Measurements from ENCODE around the gene EWSR1.

The EWSR1 gene

DNA sequence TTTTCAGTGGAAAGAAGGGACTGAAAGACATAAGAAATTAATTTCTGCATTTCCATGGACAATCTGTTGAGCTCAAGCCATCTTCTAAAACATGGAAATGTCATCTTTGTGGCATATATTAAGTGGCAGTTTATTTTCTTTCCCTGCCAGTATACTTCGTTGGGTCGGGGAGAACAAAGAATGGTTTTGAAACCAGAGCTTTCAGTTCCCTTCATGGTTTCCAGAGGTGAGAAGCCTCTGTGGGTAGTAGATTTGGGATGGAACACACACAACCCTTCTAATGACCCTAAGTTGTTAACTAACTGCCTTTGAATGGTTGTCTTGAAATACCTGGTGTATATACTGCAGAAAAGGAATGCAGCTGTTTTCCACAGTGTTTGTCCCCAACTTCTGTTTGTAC is 20.8 kb downstream of the EWSR1 start:
- no peak for DNase-seq (ENCODE audit: low read depth)
- TF ChIP-seq, protein P1, sequence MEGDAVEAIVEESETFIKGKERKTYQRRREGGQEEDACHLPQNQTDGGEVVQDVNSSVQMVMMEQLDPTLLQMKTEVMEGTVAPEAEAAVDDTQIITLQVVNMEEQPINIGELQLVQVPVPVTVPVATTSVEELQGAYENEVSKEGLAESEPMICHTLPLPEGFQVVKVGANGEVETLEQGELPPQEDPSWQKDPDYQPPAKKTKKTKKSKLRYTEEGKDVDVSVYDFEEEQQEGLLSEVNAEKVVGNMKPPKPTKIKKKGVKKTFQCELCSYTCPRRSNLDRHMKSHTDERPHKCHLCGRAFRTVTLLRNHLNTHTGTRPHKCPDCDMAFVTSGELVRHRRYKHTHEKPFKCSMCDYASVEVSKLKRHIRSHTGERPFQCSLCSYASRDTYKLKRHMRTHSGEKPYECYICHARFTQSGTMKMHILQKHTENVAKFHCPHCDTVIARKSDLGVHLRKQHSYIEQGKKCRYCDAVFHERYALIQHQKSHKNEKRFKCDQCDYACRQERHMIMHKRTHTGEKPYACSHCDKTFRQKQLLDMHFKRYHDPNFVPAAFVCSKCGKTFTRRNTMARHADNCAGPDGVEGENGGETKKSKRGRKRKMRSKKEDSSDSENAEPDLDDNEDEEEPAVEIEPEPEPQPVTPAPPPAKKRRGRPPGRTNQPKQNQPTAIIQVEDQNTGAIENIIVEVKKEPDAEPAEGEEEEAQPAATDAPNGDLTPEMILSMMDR (IDR thresholded peaks at IDR 0.05; ENCODE audit: low read depth, low read length, missing control alignments), result no peak
- in situ Hi-C loops (cut with HindIII; ENCODE audit: low sequenced_read_pairs), result no loop called here
- H3K4me3 ChIP-seq (ENCODE audit: low read depth, low read length), result no peak overlapping the region

DNA sequence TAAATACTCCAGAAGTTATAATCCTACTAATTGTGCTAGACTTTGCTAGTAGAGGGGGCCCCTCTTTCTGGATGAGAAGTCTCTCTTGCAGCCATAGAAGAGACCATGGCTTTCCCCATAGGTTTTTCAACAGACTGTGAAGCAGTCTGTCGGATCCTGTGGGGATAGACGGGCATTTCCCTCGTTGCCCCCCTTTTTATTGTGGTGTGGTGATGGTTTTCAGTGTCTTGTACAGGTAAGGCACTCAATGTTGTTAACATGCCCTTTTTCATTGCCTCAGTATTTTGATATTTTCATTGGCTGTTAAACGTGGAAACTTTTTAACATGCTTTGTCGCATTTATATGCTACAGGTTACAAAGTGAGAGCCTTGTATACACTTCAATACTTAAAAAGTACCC is 22.0 kb downstream of the EWSR1 start:
- in situ Hi-C loops (cut with HindIII; ENCODE audit: low sequenced_read_pairs), result no loop called here
- TF ChIP-seq, protein P1 (IDR thresholded peaks at IDR 0.05; ENCODE audit: low read depth, low read length, missing control alignments), result no peak
- no peak overlapping the region for H3K4me3 ChIP-seq (ENCODE audit: low read depth, low read length)
- no peak for DNase-seq (ENCODE audit: low read depth)

DNA sequence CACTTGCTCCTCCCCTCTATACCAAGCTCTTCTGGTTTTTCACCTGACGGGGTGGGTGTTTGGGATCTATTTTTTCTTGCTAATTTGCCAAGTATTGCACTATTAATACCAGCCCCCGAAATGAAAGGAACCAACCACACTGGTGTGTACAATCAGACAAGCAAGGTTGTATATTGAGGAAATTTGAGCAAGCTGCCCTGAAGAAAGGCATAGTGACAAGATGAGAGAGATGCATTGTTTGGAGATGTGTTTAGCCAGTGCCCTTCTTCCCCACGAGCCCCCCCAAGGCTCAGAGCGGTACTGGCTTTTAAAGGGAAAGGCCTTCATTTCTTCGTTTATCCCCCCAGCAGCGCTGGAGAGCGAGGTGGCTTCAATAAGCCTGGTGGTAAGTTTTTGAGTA is 23.1 kb downstream of the EWSR1 start:
- in situ Hi-C loops (cut with HindIII; ENCODE audit: low sequenced_read_pairs), result no loop called here
- H3K4me3 ChIP-seq (ENCODE audit: low read depth, low read length), result no peak overlapping the region
- DNase-seq (ENCODE audit: low read depth), result no peak
- TF ChIP-seq, protein P1 (IDR thresholded peaks at IDR 0.05; ENCODE audit: low read depth, low read length, missing control alignments), result no peak

DNA sequence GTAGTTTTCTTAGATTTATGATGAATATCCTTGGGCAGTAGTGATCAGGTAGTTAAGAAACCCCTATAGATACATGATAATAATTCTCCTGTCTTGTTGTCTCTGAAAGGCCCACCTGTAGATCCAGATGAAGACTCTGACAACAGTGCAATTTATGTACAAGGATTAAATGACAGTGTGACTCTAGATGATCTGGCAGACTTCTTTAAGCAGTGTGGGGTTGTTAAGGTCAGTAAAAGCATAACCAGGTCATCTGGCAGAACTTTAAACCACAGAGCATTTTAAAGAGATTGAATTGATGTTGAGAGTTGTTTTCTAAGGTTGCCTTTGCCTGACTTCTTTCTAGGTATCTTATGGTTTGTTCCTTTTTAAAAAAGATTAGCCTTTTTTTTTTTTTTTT is 24.3 kb downstream of the EWSR1 start:
- in situ Hi-C loops (cut with HindIII; ENCODE audit: low sequenced_read_pairs), result no loop called here
- H3K4me3 ChIP-seq (ENCODE audit: low read depth, low read length), result no peak overlapping the region
- TF ChIP-seq, protein P1 (IDR thresholded peaks at IDR 0.05; ENCODE audit: low read depth, low read length, missing control alignments), result no peak
- no peak for DNase-seq (ENCODE audit: low read depth)

DNA sequence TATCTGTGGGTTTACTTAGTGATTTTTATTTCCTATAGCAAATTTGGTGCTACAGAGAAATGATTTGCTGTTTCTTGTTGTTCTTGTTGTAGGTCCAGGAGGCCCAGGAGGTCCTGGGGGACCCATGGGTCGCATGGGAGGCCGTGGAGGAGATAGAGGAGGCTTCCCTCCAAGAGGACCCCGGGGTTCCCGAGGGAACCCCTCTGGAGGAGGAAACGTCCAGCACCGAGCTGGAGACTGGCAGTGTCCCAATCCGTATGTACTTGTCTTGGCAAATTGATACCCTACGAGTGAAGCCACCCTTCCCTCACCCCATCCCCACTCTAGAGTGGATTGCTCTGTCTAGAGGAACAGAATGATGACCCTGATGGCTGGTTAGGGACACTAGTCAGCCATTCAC is 30.6 kb downstream of the EWSR1 start:
- TF ChIP-seq, protein P1 (IDR thresholded peaks at IDR 0.05; ENCODE audit: low read depth, low read length, missing control alignments), result no peak
- in situ Hi-C loops (cut with HindIII; ENCODE audit: low sequenced_read_pairs), result no loop called here
- DNase-seq (ENCODE audit: low read depth), result no peak
- no peak overlapping the region for H3K4me3 ChIP-seq (ENCODE audit: low read depth, low read length)

DNA sequence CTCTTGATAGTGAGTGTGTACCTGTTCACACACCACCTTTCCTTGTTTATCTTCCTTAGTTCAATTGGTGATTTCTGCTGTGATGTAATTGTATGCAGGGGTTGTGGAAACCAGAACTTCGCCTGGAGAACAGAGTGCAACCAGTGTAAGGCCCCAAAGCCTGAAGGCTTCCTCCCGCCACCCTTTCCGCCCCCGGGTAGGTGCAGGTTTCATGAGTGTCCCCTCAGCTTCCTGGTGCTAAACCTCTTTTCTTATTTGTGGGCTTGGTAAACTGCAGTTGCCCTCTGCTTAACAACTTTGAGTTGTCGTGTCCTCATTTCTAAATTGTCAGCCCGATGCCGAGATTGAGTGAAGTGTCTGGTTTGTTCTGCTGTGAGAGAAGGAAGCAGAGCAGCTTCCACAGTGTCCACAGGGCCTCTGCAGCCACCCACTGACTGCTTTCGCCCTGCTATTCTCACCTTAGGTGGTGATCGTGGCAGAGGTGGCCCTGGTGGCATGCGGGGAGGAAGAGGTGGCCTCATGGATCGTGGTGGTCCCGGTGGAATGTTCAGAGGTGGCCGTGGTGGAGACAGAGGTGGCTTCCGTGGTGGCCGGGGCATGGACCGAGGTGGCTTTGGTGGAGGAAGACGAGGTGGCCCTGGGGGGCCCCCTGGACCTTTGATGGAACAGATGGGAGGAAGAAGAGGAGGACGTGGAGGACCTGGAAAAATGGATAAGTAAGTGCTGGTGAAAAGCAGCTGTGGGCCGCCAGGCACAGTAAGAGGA is 31.2 kb downstream of the EWSR1 start:
- TF ChIP-seq, protein P1 (IDR thresholded peaks at IDR 0.05; ENCODE audit: low read depth, low read length, missing control alignments), result no peak
- in situ Hi-C loops (cut with HindIII; ENCODE audit: low sequenced_read_pairs), result no loop called here

More for the DNA sequence above, 31.2 kb downstream of the EWSR1 start:
- H3K4me3 ChIP-seq (ENCODE audit: low read depth, low read length), result no peak overlapping the region
- no peak for DNase-seq (ENCODE audit: low read depth)

Measured in astrocyte of the cerebellum (primary cell).